ENCODE data around the gene GOLGA8A. TPM values are rescaled to one million over a fixed set of nuclear protein-coding genes. Genes with fewer than 3 reads are reported as not detected.
A peak's percentile ranks its signal among the peaks of the same experiment; 100 is the strongest.
"Not testable (repeated sequence)": the region's sequence is repeated elsewhere in the genome, so short reads cannot be mapped to it uniquely, and the experiment has no call there.

The GOLGA8A gene, protein sequence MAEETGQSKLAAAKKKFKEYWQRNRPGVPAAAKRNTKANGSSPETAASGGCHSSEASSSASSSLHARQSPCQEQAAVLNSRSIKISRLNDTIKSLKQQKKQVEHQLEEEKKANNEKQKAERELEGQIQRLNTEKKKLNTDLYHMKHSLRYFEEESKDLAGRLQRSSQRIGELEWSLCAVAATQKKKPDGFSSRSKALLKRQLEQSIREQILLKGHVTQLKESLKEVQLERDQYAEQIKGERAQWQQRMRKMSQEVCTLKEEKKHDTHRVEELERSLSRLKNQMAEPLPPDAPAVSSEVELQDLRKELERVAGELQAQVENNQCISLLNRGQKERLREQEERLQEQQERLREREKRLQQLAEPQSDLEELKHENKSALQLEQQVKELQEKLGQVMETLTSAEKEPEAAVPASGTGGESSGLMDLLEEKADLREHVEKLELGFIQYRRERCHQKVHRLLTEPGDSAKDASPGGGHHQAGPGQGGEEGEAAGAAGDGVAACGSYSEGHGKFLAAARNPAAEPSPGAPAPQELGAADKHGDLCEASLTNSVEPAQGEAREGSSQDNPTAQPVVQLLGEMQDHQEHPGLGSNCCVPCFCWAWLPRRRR
- total RNA-seq: 10 to 100 TPM; 21.8 to 23.2 TPM
- long read RNA-seq, partial matches to known transcripts: 8 of 10 reads
- long read RNA-seq, other reads (novel, unspliced or antisense): 2 of 10 reads

DNA sequence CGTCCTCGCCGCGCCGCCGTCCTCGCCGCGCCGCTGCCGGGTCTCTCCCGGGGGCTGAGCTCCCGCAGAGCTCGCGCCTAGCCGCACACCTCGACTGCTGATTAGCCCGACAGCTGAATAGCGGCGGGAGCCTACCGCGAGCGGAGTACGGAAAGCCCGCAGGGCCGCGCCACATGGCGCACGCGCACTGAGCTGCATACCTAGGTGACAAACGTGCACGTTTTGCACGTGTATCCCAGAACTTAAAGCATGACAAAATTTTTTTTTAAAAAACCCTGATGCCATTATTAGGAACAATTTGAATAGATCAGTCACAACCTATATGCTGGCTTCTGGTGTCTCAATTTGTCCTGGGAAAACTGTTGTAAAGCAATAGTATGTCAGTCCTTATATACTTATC is at the start of gene GOLGA8A:
TSS of gene GOLGA8A (minus strand) at position 122 of the 400 bp plus-strand sequence. CDS start 48,117 bp downstream, outside the sequence.
- peak; percentile 38 to 48 for ATAC-seq
- peak; percentile 82 for DNase-seq
- intact Hi-C loops (cut with DNase I): loop anchor here in 1 of 2 donors (10.0 kb wide), 1 partner anchor 67 kb away; no protein-coding TSS in a partner anchor

DNA sequence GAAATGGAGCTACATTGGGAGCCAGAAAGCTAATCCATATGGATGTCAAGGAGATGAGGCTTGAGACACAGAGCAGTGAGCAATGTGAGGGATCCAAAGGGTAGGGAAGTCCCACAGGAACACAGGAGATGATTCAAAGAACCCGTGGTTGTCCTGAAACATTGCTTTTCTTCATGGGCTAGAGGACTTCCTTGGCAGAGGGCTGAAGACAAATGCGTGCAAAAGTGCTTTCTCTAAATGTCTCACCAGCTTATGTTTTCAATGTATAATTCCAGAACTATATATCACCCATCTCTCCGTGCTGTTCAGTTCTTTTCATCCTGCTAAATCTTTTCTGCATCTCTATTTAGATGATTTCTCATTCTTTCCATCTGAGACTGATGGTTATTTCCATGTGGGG is 46.0 kb upstream of the GOLGA8A start:
- DNase-seq: no peak
- intact Hi-C loops (cut with DNase I): no loop called here
- no peak for ATAC-seq

DNA sequence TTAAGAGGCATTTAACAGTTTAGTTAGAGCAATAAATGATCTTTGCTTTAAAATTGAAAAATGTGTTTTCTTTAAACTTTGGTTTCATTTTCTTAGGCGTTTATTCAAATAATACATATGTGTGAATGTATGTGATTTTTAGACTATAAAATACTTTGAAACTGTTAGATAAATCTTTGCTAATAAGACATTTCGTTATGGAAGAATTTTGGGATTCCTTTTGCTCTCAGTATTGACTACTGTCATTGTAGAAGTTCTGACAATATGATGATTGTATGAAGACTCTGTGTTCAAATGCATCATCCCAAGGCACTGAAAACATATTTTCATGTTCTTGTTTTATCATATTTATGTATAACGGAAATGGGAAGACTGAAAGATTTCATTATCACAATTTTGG is 43.8 kb upstream of the GOLGA8A start:
- ATAC-seq: no peak
- no peak for DNase-seq
- intact Hi-C loops (cut with DNase I): no loop called here

DNA sequence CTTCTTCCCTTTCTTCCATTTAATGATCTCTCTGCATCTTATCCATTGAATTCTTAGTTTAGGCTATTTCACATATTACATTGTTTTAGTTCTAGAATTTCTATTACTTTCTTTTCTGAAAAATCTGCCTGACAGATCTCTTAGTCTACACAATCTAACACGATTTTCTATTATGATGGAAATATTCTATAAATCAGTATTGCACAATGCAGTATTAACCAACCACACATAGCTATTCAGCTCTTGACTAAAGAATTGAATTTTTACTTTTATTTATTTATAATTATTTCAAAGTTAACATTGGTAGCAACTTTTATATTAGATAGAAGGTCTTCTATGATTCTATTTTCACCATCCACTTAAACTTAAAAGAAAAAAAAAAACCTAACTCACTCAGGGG is 36.2 kb upstream of the GOLGA8A start:
- DNase-seq: no peak
- intact Hi-C loops (cut with DNase I): no loop called here
- ATAC-seq: no peak

DNA sequence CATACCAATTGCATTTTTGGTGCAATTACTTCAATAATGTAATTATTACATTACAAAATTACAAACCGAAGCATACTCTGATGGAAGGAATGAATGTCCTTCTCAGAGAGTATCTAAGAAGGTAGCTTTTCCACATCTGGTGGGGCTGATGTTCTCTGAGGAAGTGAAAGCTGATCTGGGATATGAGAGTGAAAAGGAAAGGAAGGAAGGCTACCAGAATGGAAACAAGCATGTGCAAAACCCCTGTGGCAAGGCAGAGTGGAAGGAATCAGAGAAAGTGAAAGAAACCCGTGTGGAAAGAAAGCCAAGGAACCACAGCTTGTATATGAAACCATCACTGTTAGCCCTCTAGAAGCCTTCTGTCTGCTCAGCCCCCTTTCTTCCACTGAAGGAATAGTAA is 35.3 kb upstream of the GOLGA8A start:
- intact Hi-C loops (cut with DNase I): no loop called here
- no peak for ATAC-seq
- no peak for DNase-seq

DNA sequence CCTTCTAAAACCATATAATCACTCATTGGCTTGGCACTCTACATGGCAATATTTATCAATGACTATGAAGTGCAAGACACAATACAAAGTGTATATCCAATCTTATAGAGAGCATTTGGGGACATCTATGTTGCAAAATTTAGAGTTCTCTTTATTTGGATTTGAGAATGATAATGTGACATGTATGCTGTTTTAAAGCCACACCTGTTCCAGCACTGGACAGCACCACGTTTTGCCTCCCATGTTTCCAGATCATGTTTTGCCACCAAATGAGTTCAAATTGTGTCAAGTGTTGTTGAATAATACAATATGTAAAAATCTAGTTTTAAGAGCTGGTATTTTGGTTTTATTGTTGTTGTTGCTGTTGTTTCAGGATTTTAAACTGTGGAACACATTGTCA is 33.3 kb upstream of the GOLGA8A start:
- intact Hi-C loops (cut with DNase I): no loop called here
- ATAC-seq (no peak), DNase-seq (no peak)

DNA sequence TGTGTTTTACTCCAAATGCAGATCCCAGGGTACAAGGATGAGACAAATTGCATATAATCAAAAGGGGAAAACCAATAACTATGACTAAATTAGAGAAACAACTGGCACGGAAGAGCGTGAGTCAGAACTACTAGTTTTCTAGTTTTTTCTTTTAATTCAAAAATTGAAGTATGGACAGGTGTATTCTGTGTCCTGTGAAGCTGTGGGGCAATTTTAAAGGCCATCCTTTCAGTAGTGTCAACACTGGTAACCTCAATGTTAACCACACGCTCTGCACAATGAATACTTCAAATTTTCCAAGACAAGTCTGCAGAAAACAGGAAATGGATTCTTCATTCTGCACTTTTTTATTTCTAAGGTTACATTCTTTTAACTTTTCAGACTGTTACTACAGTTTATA is 32.5 kb upstream of the GOLGA8A start:
- intact Hi-C loops (cut with DNase I): no loop called here
- DNase-seq: no peak
- no peak for ATAC-seq

DNA sequence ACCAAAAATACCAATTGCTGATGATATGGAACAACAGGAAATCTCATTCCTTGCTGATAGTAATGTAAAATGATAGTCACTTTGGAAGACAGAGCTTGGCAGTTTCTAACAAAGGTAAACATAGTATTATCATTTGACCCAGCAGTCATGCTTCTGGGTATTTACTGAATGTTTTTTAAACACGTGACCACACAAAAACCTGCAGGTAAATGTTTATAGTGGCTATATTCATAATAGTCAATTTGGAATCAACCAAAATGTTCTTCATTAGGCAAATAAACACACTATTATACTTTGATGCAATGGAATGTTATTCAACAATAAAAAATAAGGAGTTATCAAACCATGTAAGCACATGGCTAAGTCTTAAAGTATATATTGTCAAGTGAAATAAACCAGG is 24.1 kb upstream of the GOLGA8A start:
- ATAC-seq: no peak
- intact Hi-C loops (cut with DNase I): no loop called here
- DNase-seq: no peak

DNA sequence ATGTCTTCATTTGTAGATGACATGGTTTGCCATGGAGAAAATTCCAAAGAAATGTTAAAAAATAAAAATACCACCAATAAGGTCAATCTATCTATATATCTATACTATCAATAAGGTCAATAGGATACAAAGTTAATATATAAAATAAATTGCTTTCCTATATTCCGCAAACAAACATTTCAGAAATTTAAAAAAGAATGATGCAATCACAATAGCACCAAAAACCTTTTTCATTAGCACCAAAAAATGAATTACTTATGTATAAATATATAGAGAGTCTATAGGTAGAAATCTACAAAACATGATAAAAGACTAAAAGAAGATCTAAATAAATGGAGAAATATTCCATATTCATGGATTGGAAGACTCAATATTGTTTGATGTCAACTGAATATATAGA is 22.8 kb upstream of the GOLGA8A start:
- no peak for ATAC-seq
- intact Hi-C loops (cut with DNase I): no loop called here
- DNase-seq: no peak

DNA sequence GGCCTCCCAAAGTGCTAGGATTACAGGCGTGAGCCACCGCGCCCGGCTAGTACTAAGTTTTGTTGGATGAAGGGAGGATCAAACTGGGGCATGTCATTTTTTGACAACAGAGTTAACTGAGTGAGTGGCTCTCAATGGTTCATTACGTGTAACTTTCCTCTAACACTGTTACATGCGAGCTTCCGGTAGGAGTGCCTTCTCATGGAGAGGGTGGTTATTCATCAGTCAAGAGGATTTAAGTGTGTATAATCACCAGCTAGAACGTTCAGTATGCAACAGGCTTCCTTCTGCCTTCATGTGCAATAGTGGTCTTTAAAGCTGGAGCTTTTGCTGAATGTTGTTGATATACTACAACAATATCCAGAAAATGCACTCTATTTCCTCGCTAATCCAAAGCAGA is 19.1 kb upstream of the GOLGA8A start:
- no peak for DNase-seq
- intact Hi-C loops (cut with DNase I): no loop called here
- no peak for ATAC-seq

DNA sequence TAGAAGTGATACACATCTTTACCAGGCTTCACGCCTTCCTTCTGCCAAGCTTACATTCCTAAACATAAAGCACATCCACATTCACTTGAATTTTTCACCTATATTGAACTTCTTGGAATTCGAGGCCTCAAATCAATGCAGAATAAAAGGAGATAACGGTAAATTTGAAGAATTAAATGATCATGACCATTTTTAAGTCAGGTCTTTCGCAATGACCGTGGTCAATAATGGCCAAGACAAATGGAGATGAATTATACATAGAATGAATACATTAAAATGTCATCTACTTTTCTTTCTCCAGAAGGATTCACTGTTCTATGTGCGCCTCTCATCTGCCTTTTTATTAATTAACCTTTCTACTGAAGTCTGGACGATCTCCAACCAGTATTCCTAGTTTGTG is 5.3 kb upstream of the GOLGA8A start:
- DNase-seq: no peak
- no peak for ATAC-seq
- intact Hi-C loops (cut with DNase I): no loop called here

DNA sequence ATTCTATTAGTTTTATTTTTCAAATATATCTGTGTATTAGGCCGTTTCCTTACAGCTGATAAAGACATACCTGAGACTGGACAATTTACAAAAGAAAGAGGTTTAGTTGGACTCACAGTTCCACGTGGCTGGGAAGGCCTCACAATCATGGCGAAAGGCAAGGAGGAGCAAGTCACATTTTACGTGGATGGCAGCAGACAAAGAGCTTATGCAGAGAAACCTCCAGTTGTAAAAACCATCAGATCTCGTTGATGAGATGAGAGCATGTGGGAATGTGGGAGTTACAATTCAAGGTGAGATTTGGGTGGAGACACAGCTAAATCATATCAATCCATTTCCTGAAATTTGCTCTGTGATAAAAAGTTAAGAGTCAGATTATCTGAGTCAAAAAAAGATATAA is 2.3 kb upstream of the GOLGA8A start:
- ATAC-seq: no peak

DNA sequence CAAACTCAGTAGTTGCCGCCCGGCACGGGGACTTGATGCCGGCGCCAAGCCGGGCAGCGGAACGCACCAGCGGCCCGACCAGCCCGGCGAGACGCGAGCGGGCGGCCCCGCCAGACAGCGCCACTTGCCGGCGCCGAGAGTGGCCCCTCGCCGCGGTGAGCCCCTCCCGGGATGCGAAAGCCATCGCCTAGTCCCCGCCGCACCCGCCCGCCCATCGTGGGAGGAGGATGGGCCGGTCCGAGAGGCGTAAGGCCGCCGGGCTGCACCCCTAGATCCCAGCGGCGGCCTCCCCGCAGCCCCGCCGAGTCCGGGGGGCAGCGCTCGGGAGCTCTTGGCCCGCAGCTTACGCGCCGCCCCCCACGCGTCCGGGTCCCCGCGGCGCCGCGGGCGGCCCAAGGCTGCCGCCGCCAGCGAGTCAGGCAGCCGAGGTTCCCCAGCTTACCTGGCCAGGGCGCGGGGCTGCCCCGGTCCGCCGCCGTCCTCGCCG is 609 bp downstream of the GOLGA8A start:
- intact Hi-C loops (cut with DNase I): loop anchor here in 1 of 2 donors (10.0 kb wide), 1 partner anchor 68 kb away; no protein-coding TSS in a partner anchor
- peak; percentile 58 to 68 for ATAC-seq

More for the DNA sequence above, 2.3 kb upstream of the GOLGA8A start:
- DNase-seq: no peak
- intact Hi-C loops (cut with DNase I): loop anchor here in 1 of 2 donors (10.0 kb wide), 1 partner anchor 65 kb away; no protein-coding TSS in a partner anchor

DNA sequence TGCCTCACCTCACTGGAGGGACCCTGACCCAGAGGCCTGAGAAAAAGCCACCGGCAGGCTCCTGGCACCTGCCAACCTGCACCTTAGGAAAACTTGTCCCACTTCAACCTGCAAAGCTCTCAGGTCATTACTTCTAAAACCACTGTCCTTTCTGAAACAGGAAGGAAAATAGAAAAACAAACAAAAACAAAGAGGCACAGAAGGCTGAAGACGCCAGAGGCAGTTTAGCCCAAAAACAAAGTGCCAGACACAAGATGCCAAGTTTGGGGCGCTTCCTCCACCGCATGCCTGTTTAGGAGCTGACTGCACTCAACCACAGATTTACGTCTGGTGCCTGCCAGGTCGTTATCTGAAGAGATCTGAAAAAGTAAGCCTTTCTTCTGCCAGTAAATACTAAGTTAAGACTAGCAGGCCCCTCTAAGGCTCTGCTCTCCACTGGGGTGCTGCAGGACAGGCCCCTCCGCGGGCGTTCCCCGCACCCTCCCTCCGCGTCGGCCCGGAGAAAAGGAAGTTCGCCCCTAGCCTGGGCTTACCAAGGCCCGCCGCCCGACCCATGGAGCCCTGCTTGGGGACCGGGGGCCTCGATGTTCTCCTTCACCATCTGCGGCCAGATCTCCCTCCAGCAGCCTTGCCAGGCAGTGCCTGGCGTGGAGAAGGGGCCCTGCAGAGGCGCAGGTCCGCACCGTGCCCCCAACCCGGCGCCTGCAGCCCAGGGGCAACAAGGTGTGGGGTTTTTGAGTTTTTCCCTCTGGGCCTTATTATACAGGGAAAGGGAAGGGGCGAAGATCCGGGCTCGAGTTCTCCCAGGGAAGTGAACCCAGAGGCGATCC is 1.3 kb downstream of the GOLGA8A start:
- DNase-seq (no peak), ATAC-seq (peak; percentile 28 to 38)
- intact Hi-C loops (cut with DNase I): loop anchor here in 1 of 2 donors (10.0 kb wide), 1 partner anchor 68 kb away; no protein-coding TSS in a partner anchor

More for the DNA sequence above, 609 bp downstream of the GOLGA8A start:
- peak; percentile 39 for DNase-seq

DNA sequence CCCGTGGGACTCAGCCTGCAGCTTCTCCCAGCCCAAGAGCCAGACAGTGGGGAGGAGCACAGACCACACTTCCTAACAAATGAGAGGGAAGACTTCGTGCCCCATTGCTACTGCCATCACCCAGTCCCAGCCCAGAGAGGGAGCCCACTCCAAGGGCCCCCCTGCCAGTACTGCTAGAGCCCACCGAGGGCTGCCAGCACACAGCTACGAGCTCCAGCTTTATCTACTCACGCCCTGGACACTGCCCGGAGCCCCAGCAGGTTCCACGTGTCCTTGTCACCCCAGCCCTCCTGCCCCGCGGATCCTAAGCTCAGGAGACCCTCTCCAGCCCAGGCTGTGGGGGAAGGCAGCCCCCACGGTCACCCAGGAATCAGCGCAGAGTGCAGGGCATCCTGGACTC is 1.9 kb downstream of the GOLGA8A start:
- DNase-seq: no peak
- ATAC-seq: no peak
- intact Hi-C loops (cut with DNase I): loop anchor here in 1 of 2 donors (10.0 kb wide), 1 partner anchor 69 kb away; no protein-coding TSS in a partner anchor

DNA sequence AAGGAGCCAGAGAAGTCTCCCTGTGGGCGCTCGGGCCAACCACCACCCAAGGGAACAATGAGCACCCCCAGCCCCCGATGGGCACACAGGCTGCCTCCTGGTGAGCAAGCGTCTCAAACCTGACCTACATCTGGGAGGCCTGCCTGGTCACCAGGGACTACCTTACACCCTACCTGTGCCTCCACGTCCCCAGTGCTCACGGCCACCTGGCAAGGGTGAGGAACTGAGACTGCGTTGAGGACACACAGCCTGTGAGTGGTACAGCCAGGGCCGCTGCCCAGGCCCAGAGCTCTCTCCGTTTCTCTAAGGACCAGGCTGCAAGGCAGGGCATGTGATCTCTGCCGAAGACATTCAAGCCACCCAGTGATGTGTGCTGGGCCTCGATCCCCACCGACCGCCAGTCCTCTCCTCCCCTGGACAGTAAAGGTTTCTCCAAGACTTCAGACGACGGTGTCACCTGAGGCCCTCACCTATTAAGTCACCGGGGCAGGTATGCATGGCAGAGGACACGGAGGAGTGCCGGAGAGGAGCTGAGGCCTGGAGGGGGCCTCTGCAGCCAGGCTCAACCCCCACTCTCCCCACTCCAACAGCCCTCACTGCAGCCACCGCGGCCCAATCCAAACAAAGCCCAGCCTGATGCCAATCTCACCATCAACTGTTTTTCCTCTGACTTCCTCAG is 2.8 kb downstream of the GOLGA8A start:
- ATAC-seq: no peak
- no peak for DNase-seq
- intact Hi-C loops (cut with DNase I): loop anchor here in 1 of 2 donors (10.0 kb wide), 1 partner anchor 70 kb away; no protein-coding TSS in a partner anchor

DNA sequence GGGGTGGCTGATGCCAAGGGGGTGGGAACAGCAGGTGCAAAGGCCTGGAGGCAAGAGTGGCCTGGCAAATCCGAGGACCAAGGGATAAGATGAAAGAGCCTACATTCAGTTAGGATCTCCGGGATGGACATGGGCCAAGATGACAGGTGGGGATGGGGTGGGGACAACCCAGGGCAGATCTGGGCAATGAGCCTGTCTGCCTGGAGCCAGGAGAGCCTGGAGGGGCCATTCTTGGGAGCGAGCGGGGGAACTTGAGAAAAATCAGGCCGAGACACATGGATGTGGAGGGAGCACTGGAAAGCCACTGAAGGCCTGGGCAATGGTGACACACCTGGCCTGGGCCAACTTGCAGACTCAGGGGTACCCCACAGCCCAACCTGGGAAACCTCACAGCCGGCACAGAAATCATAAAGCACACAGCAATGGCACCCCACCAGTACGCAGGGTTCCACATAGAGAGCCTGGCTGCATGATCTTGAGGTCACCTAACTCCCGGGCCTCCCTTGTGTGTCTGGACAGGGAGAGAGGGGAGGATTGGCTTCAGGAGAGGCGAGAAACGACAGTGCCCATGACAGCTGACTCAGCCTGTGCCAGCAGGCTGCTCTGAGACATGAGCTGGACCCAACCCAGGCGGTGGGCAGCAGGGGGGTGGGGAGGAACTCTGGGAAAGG is 3.5 kb downstream of the GOLGA8A start:
- intact Hi-C loops (cut with DNase I): loop anchor here in 1 of 2 donors (10.0 kb wide), 1 partner anchor 71 kb away; no protein-coding TSS in a partner anchor
- ATAC-seq (peak; percentile 80 to 87), DNase-seq (peak; percentile 34)

DNA sequence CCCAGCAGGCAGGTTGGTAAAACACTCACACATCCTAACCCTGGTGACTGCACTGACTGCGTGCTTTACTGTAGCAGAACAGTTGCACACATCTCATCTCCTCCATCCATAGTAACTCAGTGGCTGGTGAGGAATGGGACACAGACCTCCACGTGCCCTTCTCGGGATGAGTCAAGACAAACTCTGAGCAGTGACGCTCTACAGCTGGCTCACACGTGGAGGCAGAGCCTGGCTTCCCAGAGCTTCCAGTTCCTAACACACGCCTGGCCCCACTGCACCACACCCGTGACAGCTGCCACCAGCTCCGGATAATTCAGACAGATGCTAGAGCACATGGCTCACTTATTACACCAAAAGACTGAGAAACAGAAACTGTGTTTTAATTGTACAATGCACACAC is 7.0 kb downstream of the GOLGA8A start:
- not testable (repeated sequence) for ATAC-seq, DNase-seq
- intact Hi-C loops (cut with DNase I): loop anchor here in 1 of 2 donors (10.0 kb wide), 1 partner anchor 74 kb away; no protein-coding TSS in a partner anchor

All from left cardiac atrium (tissue), 4 donors.